ENCODE measurements around the gene MRPL19. TPM values are rescaled to one million over a fixed set of nuclear protein-coding genes. Genes with fewer than 3 reads are reported as not detected.
A peak's percentile ranks its signal among the peaks of the same experiment; 100 is the strongest.

Gene MRPL19
- total and polyA plus RNA-seq, 2 of the 13 experiments (the other 11 are each of a cell fraction or from before 2014, with no cell fraction given) = 43.2 to 163 TPM

DNA sequence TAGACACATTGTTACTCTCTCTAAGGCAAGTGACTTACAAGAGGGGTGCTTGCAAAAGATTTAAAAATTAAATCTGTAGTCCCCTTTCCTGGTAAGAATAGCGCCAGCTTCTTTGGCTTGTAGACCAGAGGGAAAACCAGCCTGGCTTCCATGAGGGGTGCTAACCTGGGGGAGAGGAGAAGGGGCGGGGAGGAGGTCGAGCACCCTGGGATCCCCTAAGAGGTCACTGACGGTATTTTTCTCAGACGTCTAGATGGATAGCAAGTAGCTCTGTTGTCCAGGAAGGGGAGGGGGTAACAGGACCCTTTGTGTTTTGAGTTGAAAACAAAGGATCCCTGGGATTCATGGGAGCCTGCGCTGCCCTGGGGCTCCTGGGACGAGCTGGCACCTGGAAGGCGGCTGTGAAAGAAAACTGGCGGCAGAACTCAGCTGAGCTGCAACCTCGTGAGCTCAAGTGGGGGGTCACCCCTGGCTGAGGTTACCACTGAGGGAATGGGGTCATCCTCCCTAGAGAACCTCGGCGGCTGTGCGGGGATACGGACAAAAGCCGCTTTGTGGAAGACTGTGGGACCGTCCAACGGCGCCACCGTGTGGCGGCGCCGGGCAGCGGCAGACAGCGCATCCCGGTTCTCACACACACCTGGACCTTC lies 37.8 kb upstream of the MRPL19 start (continued):
- TF ChIP-seq, protein P1, sequence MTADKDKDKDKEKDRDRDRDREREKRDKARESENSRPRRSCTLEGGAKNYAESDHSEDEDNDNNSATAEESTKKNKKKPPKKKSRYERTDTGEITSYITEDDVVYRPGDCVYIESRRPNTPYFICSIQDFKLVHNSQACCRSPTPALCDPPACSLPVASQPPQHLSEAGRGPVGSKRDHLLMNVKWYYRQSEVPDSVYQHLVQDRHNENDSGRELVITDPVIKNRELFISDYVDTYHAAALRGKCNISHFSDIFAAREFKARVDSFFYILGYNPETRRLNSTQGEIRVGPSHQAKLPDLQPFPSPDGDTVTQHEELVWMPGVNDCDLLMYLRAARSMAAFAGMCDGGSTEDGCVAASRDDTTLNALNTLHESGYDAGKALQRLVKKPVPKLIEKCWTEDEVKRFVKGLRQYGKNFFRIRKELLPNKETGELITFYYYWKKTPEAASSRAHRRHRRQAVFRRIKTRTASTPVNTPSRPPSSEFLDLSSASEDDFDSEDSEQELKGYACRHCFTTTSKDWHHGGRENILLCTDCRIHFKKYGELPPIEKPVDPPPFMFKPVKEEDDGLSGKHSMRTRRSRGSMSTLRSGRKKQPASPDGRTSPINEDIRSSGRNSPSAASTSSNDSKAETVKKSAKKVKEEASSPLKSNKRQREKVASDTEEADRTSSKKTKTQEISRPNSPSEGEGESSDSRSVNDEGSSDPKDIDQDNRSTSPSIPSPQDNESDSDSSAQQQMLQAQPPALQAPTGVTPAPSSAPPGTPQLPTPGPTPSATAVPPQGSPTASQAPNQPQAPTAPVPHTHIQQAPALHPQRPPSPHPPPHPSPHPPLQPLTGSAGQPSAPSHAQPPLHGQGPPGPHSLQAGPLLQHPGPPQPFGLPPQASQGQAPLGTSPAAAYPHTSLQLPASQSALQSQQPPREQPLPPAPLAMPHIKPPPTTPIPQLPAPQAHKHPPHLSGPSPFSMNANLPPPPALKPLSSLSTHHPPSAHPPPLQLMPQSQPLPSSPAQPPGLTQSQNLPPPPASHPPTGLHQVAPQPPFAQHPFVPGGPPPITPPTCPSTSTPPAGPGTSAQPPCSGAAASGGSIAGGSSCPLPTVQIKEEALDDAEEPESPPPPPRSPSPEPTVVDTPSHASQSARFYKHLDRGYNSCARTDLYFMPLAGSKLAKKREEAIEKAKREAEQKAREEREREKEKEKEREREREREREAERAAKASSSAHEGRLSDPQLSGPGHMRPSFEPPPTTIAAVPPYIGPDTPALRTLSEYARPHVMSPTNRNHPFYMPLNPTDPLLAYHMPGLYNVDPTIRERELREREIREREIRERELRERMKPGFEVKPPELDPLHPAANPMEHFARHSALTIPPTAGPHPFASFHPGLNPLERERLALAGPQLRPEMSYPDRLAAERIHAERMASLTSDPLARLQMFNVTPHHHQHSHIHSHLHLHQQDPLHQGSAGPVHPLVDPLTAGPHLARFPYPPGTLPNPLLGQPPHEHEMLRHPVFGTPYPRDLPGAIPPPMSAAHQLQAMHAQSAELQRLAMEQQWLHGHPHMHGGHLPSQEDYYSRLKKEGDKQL (CRISPR knock-in tag; IDR thresholded peaks at IDR 0.05; ENCODE audit: low read depth) = 0 out of 2 replicates have a peak, but pooled peaks have one; percentile 17
- TF ChIP-seq, protein P2, sequence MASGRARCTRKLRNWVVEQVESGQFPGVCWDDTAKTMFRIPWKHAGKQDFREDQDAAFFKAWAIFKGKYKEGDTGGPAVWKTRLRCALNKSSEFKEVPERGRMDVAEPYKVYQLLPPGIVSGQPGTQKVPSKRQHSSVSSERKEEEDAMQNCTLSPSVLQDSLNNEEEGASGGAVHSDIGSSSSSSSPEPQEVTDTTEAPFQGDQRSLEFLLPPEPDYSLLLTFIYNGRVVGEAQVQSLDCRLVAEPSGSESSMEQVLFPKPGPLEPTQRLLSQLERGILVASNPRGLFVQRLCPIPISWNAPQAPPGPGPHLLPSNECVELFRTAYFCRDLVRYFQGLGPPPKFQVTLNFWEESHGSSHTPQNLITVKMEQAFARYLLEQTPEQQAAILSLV (CRISPR knock-in tag; IDR thresholded peaks at IDR 0.05; ENCODE audit: borderline replicate concordance) = no peak; the same call in 1 of the 2 replicates
- TF ChIP-seq, protein P3, sequence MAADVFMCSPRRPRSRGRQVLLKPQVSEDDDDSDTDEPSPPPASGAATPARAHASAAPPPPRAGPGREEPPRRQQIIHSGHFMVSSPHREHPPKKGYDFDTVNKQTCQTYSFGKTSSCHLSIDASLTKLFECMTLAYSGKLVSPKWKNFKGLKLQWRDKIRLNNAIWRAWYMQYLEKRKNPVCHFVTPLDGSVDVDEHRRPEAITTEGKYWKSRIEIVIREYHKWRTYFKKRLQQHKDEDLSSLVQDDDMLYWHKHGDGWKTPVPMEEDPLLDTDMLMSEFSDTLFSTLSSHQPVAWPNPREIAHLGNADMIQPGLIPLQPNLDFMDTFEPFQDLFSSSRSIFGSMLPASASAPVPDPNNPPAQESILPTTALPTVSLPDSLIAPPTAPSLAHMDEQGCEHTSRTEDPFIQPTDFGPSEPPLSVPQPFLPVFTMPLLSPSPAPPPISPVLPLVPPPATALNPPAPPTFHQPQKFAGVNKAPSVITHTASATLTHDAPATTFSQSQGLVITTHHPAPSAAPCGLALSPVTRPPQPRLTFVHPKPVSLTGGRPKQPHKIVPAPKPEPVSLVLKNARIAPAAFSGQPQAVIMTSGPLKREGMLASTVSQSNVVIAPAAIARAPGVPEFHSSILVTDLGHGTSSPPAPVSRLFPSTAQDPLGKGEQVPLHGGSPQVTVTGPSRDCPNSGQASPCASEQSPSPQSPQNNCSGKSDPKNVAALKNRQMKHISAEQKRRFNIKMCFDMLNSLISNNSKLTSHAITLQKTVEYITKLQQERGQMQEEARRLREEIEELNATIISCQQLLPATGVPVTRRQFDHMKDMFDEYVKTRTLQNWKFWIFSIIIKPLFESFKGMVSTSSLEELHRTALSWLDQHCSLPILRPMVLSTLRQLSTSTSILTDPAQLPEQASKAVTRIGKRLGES (CRISPR knock-in tag; IDR thresholded peaks at IDR 0.05; ENCODE audit: borderline replicate concordance) = no peak
- 0 out of 2 replicates have a peak, but pooled peaks have one; percentile 50 for TF ChIP-seq ZNF83 (CRISPR knock-in tag; IDR thresholded peaks at IDR 0.05; ENCODE audit: borderline replicate concordance)
- TF ChIP-seq, protein P4, sequence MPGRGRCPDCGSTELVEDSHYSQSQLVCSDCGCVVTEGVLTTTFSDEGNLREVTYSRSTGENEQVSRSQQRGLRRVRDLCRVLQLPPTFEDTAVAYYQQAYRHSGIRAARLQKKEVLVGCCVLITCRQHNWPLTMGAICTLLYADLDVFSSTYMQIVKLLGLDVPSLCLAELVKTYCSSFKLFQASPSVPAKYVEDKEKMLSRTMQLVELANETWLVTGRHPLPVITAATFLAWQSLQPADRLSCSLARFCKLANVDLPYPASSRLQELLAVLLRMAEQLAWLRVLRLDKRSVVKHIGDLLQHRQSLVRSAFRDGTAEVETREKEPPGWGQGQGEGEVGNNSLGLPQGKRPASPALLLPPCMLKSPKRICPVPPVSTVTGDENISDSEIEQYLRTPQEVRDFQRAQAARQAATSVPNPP (CRISPR knock-in tag; IDR thresholded peaks at IDR 0.05) = 0 out of 2 replicates have a peak, but pooled peaks have one; percentile 48
- TF ChIP-seq ELF4 (CRISPR knock-in tag; IDR thresholded peaks at IDR 0.05; ENCODE audit: borderline replicate concordance) = no peak
- peak; percentile 61; the same call in 1 of the 2 replicates for TF ChIP-seq ATAD3A (CRISPR knock-in tag; IDR thresholded peaks at IDR 0.05)
- TF ChIP-seq, protein P5, sequence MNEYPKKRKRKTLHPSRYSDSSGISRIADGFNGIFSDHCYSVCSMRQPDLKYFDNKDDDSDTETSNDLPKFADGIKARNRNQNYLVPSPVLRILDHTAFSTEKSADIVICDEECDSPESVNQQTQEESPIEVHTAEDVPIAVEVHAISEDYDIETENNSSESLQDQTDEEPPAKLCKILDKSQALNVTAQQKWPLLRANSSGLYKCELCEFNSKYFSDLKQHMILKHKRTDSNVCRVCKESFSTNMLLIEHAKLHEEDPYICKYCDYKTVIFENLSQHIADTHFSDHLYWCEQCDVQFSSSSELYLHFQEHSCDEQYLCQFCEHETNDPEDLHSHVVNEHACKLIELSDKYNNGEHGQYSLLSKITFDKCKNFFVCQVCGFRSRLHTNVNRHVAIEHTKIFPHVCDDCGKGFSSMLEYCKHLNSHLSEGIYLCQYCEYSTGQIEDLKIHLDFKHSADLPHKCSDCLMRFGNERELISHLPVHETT (CRISPR knock-in tag; conservative IDR thresholded peaks at IDR 0.05) = 0 out of 2 replicates have a peak, but pooled peaks have one; percentile 22
- peak; percentile 20; the same call in 1 of the 2 replicates for TF ChIP-seq PHF21A (CRISPR knock-in tag; IDR thresholded peaks at IDR 0.05)
- TF ChIP-seq, protein P6, sequence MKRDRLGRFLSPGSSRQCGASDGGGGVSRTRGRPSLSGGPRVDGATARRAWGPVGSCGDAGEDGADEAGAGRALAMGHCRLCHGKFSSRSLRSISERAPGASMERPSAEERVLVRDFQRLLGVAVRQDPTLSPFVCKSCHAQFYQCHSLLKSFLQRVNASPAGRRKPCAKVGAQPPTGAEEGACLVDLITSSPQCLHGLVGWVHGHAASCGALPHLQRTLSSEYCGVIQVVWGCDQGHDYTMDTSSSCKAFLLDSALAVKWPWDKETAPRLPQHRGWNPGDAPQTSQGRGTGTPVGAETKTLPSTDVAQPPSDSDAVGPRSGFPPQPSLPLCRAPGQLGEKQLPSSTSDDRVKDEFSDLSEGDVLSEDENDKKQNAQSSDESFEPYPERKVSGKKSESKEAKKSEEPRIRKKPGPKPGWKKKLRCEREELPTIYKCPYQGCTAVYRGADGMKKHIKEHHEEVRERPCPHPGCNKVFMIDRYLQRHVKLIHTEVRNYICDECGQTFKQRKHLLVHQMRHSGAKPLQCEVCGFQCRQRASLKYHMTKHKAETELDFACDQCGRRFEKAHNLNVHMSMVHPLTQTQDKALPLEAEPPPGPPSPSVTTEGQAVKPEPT (CRISPR knock-in tag; IDR thresholded peaks at IDR 0.05; ENCODE audit: low read depth) = 0 out of 2 replicates have a peak, but pooled peaks have one; percentile 77
- peak; percentile 61; the same call in 1 of the 2 replicates for TF ChIP-seq ZNF335 (CRISPR knock-in tag; IDR thresholded peaks at IDR 0.05)
- no peak for TF ChIP-seq SP1 (IDR thresholded peaks at IDR 0.05)
- TF ChIP-seq SP1 (CRISPR knock-in tag; IDR thresholded peaks at IDR 0.05) = no peak
- 0 out of 2 replicates have a peak, but pooled peaks have one; percentile 19 for TF ChIP-seq CBFB (CRISPR knock-in tag; IDR thresholded peaks at IDR 0.05)

Data from HepG2 (cell line).